Subcutaneous abdominal adipose tissue (tissue), 5 donors: ENCODE data around the gene AEBP1.

ENCODE experiments used
- H3K27ac ChIP-seq: one replicate; pipeline ENCODE4 v1.7.0; 2013; ENCODE audit warnings: low read depth, mild to moderate bottlenecking, inconsistent platforms, low read length, moderate library complexity
- H3K27me3 ChIP-seq, 5 donors: one replicate each; pipeline ENCODE4 v1.7.0; 2013; ENCODE audit warnings: low read length in 5 of 5, inconsistent platforms in 1 of 5; ENCODE audit not compliant: control insufficient read depth in 5 of 5, insufficient read depth in 4 of 5
- H3K36me3 ChIP-seq, 5 donors: one replicate each; pipeline ENCODE4 v1.7.0; 2013; ENCODE audit warnings: low read length in 5 of 5; ENCODE audit not compliant: control insufficient read depth in 5 of 5, insufficient read depth in 5 of 5
- H3K4me1 ChIP-seq, 5 donors: one replicate each; pipeline ENCODE4 v1.7.0; 2013; ENCODE audit warnings: low read length in 5 of 5, mild to moderate bottlenecking in 3 of 5, moderate library complexity in 1 of 5; ENCODE audit not compliant: control insufficient read depth in 5 of 5, insufficient read depth in 5 of 5
- H3K4me3 ChIP-seq, 5 donors: one replicate each; pipeline ENCODE4 v1.7.0; 2013; ENCODE audit warnings: low read length in 5 of 5, low read depth in 1 of 5
- H3K9ac ChIP-seq, 5 donors: one replicate each; pipeline ENCODE4 v1.7.0; 2013; ENCODE audit warnings: low read length in 5 of 5, mild to moderate bottlenecking in 4 of 5, moderate library complexity in 3 of 5
- H3K9me3 ChIP-seq, 5 donors: one replicate each; pipeline ENCODE4 v1.7.0; 2013; ENCODE audit warnings: low read length in 5 of 5; ENCODE audit not compliant: control insufficient read depth in 5 of 5
- donor health status: healthy.
- donor health status: healthy.
- donor health status: healthy.
- donor health status: healthy.
- donor health status: healthy.

The AEBP1 gene

GRCh38 chr7:44110719-44111635 lies 6.8 kb downstream of the AEBP1 start:
- peaks cover under 1 to 15% (median 13%) of the 10 kb centered on the region in 5 donors for H3K4me1 ChIP-seq
- peaks cover 0 to 71% (median 45%) of the 10 kb centered on the region in 5 donors for H3K36me3 ChIP-seq
- no peak overlapping the region for H3K27ac ChIP-seq
- H3K9ac ChIP-seq = no peak overlapping the region
- peaks cover 0 to 3% (median 0%) of the 10 kb centered on the region in 5 donors for H3K27me3 ChIP-seq
- no peak overlapping the region for H3K4me3 ChIP-seq
- no peaks in the 10 kb centered on the region for H3K9me3 ChIP-seq

- H3K27me3 ChIP-seq = peaks cover 0 to 3% (median 0%) of the 10 kb centered on the region in 5 donors
- no peak overlapping the region for H3K4me3 ChIP-seq
- H3K27ac ChIP-seq = no peak overlapping the region
- H3K9me3 ChIP-seq = no peaks in the 10 kb centered on the region
- peaks cover 0 to 9% (median 9%) of the 10 kb centered on the region in 5 donors for H3K4me1 ChIP-seq
- no peak overlapping the region for H3K9ac ChIP-seq
- peaks cover 0 to 79% (median 52%) of the 10 kb centered on the region in 5 donors for H3K36me3 ChIP-seq
Observed at GRCh38 chr7:44111761-44112160, 7.6 kb downstream of the AEBP1 start.

- Histone ChIP-seq H3K27ac (no peak overlapping the region), H3K9ac (no peak overlapping the region), H3K36me3 (peaks cover 0 to 81% (median 59%) of the 10 kb centered on the region in 5 donors), H3K4me1 (peaks cover 0 to 9% (median 4%) of the 10 kb centered on the region in 5 donors), H3K4me3 (no peak overlapping the region), H3K27me3 (peaks cover 0 to 3% (median 0%) of the 10 kb centered on the region in 5 donors), H3K9me3 (no peaks in the 10 kb centered on the region)
Observed at GRCh38 chr7:44112231-44112996, 8.3 kb downstream of the AEBP1 start.

- Histone ChIP-seq H3K9me3 (no peaks in the 10 kb centered on the region), H3K36me3 (peaks cover 0 to 84% (median 64%) of the 10 kb centered on the region in 5 donors), H3K4me1 (peaks cover 0 to 9% (median 4%) of the 10 kb centered on the region in 5 donors), H3K27me3 (peaks cover 0 to 3% (median 0%) of the 10 kb centered on the region in 5 donors), H3K9ac (no peak overlapping the region), H3K4me3 (no peak overlapping the region), H3K27ac (no peak overlapping the region)
Observed at GRCh38 chr7:44112997-44113763, 9.0 kb downstream of the AEBP1 start.

GRCh38 chr7:44113764-44114354 lies 9.7 kb downstream of the AEBP1 start:
- Histone ChIP-seq H3K36me3 (peaks cover 0 to 79% (median 64%) of the 10 kb centered on the region in 5 donors), H3K9me3 (no peaks in the 10 kb centered on the region), H3K9ac (no peak overlapping the region), H3K4me1 (peaks cover 0 to 9% (median 4%) of the 10 kb centered on the region in 5 donors), H3K27ac (no peak overlapping the region), H3K4me3 (no peak overlapping the region), H3K27me3 (peaks cover 0 to 3% (median 0%) of the 10 kb centered on the region in 5 donors)

GRCh38 chr7:44114586-44115310 lies 10.6 kb downstream of the AEBP1 start:
- Histone ChIP-seq H3K9me3 (no peaks in the 10 kb centered on the region), H3K4me1 (peaks cover 0 to 15% (median 4%) of the 10 kb centered on the region in 5 donors), H3K9ac (no peak overlapping the region), H3K36me3 (peaks cover 0 to 86% (median 70%) of the 10 kb centered on the region in 5 donors), H3K27me3 (peaks cover 0 to 3% (median 0%) of the 10 kb centered on the region in 5 donors), H3K27ac (no peak overlapping the region), H3K4me3 (no peak overlapping the region)

GRCh38 chr7:44116087-44116788 lies 12.1 kb downstream of the AEBP1 start:
- Histone ChIP-seq H3K36me3 (peaks cover 0 to 80% (median 71%) of the 10 kb centered on the region in 5 donors), H3K9ac (no peak overlapping the region), H3K27ac (no peak overlapping the region), H3K4me1 (peaks cover 0 to 26% (median 4%) of the 10 kb centered on the region in 5 donors), H3K4me3 (no peak overlapping the region), H3K9me3 (no peaks in the 10 kb centered on the region), H3K27me3 (no peaks in the 10 kb centered on the region)

GRCh38 chr7:44116789-44117666 lies 12.9 kb downstream of the AEBP1 start:
- Histone ChIP-seq H3K36me3 (peaks cover 0 to 78% (median 69%) of the 10 kb centered on the region in 5 donors), H3K4me3 (no peak overlapping the region), H3K27ac (no peak overlapping the region), H3K9ac (no peak overlapping the region), H3K9me3 (no peaks in the 10 kb centered on the region), H3K27me3 (no peaks in the 10 kb centered on the region), H3K4me1 (peaks cover 0 to 34% (median 4%) of the 10 kb centered on the region in 5 donors)
